NCI-H510A treated with DMSO at 0.1 percent for 48 hours (cell line): Measurements from ENCODE around the gene TREX2.

Source experiments
- DNase-seq: peaks from one replicate; lab custom pipeline; 2025; lab: John Stamatoyannopoulos, UW

The TREX2 gene

GRCh38 chrX:153445856-153446635 is at the start of gene TREX2:
Gene TREX2, minus strand, starts transcription at chrX:153446056. Its CDS starts 626 bp downstream, at chrX:153445430.
- DNase-seq = no peak

- DNase-seq = no peak
These were observed 49.5 kb upstream of the TREX2 start for GRCh38 chrX:153495362-153495751.

DNA sequence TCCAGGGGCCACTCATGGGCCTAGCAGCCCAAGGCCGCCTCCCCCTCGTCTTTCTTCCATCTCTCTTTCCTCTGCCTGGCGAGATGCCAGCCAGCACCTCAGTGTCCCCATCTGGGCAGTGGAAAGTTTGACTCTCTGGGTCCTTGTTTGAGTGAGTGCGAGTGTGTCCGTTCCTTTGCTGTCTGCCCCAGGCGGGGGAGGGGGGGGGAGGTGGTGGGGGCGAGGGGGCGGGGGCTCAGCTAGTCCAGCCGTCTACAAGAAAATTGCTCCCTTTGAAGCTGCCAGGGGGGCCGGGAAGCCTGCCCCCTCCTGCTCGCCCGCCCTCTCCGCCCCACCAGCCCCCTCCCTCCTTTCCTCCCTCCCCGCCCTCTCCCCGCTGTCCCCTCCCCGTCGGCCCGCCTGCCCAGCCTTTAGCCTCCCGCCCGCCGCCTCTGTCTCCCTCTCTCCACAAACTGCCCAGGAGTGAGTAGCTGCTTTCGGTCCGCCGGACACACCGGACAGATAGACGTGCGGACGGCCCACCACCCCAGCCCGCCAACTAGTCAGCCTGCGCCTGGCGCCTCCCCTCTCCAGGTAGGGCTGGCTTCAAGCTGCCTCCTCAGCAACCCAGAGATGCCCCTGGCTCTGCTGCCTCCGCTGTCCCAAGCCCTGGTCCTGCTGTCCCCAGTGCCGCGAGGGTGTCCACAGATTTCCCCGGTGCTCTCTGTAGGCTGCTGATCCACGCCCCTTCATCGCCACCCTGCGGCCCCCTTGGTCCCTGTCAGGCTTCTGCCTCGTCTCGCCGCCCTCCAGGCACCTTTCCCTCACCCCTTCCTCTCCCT is 48.9 kb upstream of the TREX2 start, which contains the start of gene BGN:
TSS of gene BGN (plus strand) at position 440 of the 821 bp plus-strand sequence. CDS start 9,652 bp downstream, outside the sequence.
- DNase-seq = no peak

- no peak for DNase-seq
These were observed 48.2 kb upstream of the TREX2 start for GRCh38 chrX:153494061-153494460.

GRCh38 chrX:153493085-153493484 is 47.2 kb upstream of the TREX2 start:
- no peak for DNase-seq

DNA sequence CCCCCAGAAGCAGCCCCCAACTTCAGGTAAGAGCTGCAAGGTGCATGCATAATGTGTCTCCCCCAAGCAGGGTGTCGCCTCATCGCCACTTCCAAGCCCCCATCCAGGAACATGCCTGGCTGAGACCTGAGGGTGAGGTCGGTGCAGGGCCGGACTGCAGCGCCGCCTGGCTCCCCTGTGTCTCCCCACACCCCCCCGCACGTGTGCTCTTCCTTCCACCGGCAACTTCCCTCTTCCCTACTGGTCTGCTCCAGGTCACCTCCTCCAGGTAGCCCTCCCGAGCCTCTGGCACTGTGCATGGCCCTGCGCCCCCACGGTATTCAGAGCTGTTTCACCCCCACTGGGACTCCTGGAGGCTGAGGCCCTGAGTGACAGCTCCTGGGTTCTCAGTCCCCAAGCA is 46.7 kb upstream of the TREX2 start:
- no peak for DNase-seq

- DNase-seq = no peak
These were observed 46.1 kb upstream of the TREX2 start for GRCh38 chrX:153491918-153492317.

DNA sequence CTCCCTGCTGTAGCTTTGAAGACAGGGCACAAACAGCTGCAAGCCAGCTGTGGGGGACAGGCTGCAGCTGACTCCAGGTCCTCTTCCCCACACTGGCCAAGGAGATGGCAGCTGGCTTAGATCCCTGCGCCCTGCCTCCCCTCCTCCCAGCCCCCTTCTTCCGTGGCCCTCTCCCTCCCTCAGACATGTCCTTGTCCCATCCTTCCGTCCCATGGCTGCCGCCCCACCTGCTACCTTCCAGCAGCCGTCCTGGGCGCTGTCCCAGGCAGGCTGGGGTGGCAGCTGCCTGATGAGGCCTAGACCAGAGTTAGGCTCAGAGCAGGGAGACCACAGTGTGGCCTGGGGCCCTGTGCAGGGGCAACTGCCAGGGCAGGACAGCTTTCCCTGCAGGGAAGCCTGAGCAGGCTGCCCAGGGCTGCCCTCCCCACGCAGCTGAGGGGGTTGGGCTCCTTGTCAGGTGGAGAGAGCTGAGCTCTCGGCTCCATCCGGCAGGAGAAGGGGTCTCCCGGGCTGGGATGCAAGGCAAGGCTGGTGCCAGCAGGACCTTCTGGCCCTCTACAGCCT is 45.6 kb upstream of the TREX2 start:
- no peak for DNase-seq

DNA sequence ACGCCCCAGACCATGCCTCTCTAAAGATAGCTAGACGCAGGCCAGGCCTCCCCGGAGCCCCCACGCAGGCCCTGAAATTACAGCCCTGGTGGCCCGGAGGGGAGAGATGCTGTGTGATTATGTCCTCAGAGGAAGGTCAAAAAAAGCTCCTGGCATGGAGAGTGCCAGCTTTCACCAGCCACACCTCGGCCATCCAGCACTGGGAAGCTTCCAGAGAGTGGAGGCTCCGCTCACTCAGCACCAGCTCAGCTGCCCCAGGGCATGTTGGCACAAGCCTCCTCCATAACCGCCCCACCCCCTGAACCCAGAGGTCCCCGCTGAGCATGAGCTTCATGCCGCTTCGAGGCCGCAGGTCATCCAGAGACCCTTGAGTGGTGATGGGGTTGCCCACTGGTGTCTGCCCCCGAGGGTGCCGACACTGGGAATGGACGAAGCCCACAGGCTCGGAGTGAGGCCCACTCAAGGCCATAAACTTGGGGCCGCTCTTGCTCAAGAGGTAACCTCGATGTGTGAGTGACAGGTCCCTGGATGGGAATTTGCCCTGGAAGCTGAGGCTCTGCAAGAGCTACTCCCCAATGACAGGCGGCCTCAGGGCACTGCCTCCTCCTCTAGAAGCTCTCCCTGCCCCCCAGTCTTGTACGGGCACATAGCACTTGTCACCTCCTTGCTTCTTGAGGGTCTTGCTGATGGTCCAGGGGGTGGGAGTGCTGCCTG is 44.5 kb upstream of the TREX2 start:
- no peak for DNase-seq

- DNase-seq = no peak
These were observed 42.5 kb upstream of the TREX2 start for GRCh38 chrX:153488231-153488914.

DNA sequence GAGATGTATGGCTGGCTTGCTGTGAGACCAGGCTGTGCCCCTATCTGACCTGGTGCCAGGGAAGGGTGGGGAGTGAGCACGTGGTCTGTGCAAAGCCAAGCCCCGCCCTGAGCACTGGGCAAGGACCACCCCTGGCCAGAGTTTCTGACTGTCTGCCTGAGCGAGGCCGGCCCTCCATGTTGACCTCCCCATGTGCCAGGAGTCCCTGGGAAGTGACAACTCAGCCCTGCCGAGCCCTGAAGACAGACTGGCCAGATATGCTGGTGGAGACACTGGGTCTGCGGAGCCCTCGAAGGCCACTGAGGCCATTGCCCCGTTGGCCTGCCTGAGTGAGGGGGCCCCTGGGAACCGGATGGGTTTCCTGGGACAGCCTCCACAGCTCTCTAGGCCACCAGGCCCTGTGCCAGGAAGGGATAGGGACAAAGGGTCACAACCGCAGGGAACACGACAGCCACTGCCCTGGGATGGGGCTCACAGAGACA is 41.8 kb upstream of the TREX2 start:
- DNase-seq = no peak

DNA sequence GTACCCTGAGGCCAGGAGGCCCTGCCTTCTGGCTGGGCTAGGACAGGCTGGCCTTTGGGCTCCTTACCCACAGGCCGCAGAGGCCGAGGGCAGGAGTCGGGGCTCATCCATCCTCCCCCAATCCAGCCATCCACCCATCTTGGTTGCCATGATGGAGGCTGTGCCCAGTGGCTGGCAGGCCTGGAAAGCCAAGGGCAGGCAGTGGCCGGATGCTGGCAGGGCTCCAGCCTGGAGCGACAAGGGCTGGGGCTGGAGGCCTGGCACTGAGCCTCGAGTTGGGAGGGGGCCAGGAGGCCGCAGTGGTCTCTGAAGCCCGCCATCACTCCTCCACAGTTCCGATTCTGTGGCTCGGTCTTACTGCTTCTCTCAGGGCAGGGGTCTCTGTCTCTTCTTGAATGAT is 40.3 kb upstream of the TREX2 start:
- no peak for DNase-seq

DNA sequence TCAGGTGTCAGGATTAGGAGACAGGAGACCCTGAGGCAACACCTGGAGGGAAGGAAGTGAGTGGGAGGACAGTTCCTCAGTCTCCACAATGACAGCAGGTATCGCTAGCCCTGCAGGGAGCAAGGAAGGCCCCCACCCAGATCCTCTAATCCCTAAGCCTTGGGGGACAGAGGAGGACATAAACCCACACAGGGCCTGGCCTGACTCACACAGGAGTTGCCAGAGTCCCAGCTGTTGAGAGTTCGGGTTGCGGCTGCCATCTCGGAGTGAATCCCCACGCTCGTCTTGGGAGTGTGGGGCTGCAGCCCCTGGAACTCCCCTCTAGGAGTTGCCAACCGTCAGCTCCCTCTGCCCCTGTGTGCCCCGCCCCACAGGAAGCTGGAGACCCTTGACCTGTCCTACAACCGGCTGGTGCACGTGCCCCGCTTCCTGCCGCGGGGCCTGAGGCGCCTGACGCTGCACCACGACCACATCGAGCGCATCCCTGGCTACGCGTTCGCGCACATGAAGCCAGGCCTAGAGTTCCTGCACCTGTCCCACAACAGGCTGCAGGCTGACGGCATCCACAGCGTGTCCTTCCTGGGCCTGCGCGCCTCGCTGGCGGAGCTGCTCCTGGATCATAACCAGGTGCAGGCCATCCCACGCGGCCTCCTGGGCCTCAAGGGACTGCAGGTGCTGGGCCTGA is 39.7 kb upstream of the TREX2 start:
- no peak for DNase-seq

- DNase-seq = no peak
These were observed 36.6 kb upstream of the TREX2 start for GRCh38 chrX:153482376-153483015.

- DNase-seq = no peak
These were observed 35.2 kb upstream of the TREX2 start for GRCh38 chrX:153481043-153481442.

DNA sequence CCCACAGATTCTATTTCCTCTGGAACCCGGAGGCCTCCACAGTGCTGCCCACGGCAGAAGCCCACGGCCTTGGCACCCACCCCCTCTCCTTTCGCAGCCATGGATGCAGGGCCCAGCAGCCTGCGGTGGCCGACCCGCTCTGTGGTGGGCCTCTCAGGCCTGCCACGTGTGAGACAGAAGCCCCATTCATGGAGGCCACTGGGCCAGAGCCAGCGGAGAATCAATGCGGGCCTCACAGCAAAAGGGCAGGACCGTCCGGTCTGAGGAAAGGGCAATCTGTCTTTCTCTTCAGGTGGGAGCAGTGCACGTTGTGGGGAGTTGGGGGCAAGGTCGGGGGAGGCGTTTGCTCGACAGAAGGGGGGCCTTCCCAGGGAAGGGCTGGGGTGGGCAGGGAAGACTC is 32.9 kb upstream of the TREX2 start:
- no peak for DNase-seq

- no peak for DNase-seq
These were observed 32.0 kb upstream of the TREX2 start for GRCh38 chrX:153477901-153478300.

GRCh38 chrX:153477364-153477857 is 31.6 kb upstream of the TREX2 start:
- no peak for DNase-seq

DNA sequence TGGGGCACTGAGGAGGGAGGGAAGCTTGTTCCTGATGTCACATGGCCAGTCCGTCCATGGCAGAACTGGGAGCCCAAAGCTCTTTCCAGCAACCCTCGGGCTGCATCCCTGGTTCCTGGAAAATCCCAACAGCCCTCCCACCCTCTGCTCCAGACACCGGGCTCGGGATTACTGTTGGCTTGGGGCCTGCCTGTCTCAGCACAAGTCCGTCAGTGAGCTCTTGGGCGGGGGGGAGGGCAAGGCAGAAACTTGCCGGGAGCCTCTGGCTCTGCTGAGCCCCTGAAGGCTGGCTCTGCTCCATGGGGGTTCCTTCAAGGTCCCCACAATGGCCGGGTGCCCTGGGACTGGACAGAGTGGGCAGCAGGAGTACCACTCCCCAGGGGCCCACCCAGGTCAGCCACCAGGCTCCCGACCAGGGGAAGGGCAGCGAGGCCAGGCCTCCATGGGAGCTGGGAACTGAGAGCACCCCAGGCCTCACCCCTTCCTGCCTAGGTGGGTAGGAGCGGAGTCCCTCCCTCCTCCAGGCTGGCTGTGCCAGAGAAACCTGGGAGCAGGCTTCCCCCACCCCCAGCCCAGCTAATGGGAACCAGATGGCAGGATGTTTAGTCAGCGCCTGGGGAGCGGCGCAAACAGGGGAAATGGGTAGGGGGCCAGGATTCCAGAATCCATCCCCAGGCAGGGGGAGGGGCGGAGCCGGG is 31.0 kb upstream of the TREX2 start:
- no peak for DNase-seq
